ENCODE data around the gene DISP1.

DISP1 gene

DNA sequence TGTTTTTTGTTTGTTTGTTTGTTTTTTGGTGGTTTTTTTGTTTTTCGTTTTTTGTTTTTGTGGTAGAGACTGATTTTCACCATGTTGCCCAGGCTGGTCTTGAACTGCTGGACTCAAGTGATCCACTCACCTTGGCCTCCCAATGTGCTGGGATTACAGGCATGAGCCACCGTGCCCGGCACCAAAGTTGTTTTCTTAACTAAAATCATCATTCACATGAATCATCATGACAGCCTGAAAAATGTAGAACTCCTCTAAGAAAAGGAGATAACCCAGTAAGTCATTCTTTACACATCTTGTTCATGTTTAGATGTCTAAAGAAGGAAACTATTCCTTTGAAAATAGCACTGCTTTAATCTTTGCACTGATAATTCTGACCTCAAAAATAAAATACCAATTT, 37.5 kb downstream of the DISP1 start:
- DNase-seq (ENCODE audit: low read depth, low spot score): no peak
- no peak overlapping the region for H3K27ac ChIP-seq

DNA sequence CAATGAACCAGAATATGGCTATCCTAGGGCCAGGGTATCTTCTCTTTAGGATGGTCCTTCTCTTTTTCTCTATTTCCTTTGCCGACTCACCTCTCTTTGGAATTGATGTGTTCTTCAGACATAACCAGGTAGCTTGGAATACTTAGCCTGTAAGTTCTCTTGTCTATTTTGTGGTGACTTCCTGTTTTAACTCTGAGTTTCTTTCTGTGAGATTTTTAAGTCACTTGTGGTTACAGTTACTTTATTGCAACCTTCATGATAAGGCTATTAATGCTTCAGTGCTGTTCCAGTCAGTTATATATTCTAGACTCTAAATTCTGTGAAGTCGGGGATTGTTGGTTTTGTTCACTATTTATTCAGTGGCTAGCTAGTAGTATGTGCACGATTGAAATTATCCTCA, 46.2 kb downstream of the DISP1 start:
- DNase-seq (ENCODE audit: low read depth, low spot score): no peak
- H3K27ac ChIP-seq: no peak overlapping the region
